Activated T-cell treated with anti-CD3 and anti-CD28 coated beads, Interleukin-2, amount 50 U/mL, for 48 hours (primary cell): ENCODE measurements around the gene ZBTB37.
"Not testable (repeated sequence)": the region's sequence is repeated elsewhere in the genome, so short reads cannot be mapped to it uniquely, and the experiment has no call there.

Experiments used
- DNase-seq, 2 experiments: peaks; one replicate each; pipeline ENCODE4 v3.0.0-alpha.2; 2020

The ZBTB37 gene, protein sequence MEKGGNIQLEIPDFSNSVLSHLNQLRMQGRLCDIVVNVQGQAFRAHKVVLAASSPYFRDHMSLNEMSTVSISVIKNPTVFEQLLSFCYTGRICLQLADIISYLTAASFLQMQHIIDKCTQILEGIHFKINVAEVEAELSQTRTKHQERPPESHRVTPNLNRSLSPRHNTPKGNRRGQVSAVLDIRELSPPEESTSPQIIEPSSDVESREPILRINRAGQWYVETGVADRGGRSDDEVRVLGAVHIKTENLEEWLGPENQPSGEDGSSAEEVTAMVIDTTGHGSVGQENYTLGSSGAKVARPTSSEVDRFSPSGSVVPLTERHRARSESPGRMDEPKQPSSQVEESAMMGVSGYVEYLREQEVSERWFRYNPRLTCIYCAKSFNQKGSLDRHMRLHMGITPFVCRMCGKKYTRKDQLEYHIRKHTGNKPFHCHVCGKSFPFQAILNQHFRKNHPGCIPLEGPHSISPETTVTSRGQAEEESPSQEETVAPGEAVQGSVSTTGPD

GRCh38 chr1:173868266-173869020, at the start of gene ZBTB37:
Gene ZBTB37 (plus strand): TSS chr1:173868380. CDS start chr1:173870226, 1,846 bp downstream.
- DNase-seq = peak; percentile 95 to 97

- no peak for DNase-seq
These were observed 49.7 kb upstream of the ZBTB37 start for GRCh38 chr1:173818459-173818858.

DNA sequence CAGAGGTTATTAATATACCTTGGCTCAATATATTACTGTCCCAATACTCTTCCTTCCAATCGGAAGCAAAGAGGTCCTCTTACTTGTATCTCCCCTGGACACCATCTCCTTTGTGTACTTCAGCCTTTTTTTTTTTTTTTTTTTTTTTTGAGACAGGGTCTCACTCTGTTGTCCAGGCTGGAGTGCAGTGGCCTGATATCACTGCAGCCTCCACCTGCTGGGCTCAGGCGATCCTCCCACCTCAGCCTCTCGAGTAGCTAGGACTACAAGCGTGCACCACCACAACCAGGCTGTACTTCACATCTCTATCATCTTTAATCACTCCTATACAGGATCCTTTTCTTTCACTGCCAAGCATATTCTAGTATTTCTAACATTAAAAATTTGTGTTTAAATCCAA, 46.5 kb upstream of the ZBTB37 start:
- DNase-seq = no peak

- DNase-seq = no peak
These were observed 44.3 kb upstream of the ZBTB37 start for GRCh38 chr1:173823781-173824314.

DNA sequence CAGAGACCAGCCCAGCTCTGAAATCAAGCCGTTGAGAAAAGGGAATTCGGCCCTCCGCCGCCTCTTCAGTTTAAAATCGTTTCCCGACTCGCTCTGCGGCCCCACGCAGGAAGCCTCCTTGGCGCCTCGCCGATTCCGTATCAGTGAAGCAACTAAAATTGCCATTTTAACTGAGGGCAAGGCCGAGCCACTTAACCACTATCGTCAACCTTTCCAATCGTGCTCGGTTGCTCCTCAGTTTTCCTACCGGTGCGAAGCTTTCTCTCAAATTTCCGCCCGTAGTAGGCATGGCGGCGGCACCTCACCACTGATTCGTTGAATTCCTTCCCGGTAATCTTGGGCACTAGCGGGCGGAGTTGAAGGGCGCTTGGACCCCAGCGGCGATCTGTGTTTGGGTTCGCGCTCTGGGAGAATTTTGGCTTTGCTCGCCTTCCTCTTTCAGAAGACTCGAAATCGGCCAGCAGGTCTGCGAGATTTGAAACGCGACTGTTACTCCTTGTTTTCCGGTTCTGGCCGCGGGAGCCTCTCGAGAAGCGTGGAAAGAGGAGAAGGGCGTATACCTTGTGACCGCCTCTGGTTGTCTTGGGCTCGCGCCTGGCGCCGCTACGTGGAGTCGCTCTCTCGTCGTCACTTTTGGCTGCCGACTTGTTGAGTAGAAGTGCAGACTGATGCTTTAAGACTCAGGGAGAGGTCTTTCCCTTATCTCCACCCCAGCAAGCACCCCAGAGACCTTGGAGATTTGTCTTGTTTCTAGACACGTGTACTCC, 43.7 kb upstream of the ZBTB37 start, which contains the start of the genes CENPL and DARS2:
Gene CENPL (minus strand): TSS at position 569 of the 767 bp plus-strand sequence. CDS start 13,584 bp downstream, outside the sequence.
Gene DARS2 (plus strand): TSS at position 359 of the 767 bp plus-strand sequence. CDS start 557 bp downstream, outside the sequence.
- DNase-seq = peak; percentile 93

- DNase-seq = no peak
These were observed 40.6 kb upstream of the ZBTB37 start for GRCh38 chr1:173827611-173828010.

DNA sequence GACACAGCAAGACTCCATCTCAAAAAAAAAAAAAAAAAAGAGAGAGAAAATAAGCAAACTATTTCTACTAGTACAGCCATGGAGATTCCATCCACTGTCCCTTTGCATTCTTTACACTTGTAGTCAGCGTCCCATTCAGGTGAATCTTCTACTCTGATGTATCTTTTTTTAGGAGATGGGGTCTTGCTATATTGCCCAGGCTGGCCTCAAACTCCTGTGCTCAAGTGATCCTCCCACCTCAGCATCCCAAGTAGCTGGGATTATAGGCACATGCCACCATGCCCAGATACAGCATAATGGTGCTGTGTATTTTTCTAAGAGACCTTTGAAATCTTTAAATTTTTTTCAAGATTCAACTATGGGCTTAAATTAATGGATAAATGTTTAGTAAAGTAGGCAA, 35.4 kb upstream of the ZBTB37 start:
- no peak for DNase-seq

- DNase-seq = no peak
These were observed 16.1 kb upstream of the ZBTB37 start for GRCh38 chr1:173852105-173852504.

DNA sequence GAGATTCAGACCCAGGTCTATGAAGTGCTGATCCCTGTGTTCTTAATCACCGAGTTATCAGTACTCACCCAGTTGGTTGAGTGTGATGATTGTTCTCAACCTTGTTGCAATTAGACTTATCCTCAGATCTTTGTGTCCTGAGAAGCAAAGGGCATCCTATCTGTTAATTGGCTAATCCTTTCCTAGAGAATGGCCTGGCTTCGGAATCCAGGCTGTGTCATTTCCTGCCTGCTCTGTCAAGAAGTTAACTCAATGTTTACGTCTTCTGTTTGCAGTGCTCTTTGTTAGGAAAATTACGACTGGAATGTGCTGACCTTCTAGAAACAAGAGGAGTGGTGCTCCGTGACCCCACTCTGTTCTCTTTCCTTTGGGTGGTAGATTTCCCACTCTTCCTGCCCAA, 15.1 kb upstream of the ZBTB37 start:
- DNase-seq = no peak

DNA sequence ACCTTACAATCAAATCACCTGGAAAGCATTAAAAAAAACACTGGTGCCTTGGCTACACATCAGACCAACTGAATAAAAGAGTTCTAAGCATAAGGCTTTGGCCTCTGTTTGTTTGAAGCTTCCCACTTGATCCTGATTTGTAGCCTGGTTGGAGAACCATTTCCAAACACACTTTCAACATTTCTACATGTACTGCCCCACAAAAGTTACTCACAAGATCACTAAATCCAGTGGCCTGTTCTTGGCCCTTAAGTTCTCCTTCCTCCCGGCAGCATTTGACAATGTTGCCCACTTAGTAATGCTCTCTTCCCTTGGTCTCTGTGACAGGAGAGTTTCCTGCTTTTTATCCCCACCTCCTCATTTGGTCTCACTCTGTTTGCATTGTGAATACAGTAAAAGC, 12.2 kb upstream of the ZBTB37 start:
- DNase-seq = no peak

DNA sequence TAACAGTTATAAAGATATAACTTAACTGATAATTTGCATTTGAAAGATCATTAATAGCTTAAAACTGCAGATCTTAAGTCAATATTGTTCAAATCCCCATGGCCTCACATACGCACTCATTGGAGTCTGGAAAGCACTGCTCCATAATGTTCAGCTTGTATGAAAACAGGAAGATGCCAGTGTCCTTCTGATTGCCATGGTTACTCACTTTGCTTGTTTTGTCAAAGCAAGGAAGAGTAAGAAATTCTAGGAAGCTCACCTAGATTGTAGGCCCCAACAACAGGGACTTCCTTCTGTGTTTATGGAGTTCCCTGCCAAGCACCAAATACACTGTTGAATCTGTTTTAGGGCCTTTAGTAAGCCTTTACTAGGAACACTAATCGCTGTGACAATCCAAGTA, 11.3 kb upstream of the ZBTB37 start:
- DNase-seq = no peak

DNA sequence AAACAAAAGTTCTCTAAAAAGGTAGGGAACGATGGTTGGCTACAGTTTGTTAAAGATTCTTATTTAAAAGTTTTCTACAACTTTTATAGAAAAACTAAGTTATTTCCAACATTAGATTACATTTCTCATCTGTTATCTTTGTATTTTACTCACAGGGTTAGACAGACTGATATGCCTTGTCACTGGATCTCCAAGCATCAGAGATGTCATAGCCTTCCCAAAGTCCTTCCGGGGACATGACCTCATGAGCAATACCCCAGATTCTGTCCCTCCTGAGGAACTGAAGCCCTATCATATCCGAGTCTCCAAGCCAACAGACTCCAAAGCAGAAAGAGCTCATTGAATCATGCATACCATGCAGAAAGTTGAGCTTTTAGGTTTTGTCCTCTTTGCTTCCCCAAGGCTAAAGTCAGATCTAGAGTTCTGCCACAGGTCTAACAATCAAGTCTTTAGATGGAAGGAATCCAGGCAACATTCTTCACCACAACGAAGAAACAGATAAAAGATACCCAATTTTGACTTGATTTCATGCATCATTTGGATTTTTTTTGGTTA, 10.7 kb upstream of the ZBTB37 start:
- no peak for DNase-seq

DNA sequence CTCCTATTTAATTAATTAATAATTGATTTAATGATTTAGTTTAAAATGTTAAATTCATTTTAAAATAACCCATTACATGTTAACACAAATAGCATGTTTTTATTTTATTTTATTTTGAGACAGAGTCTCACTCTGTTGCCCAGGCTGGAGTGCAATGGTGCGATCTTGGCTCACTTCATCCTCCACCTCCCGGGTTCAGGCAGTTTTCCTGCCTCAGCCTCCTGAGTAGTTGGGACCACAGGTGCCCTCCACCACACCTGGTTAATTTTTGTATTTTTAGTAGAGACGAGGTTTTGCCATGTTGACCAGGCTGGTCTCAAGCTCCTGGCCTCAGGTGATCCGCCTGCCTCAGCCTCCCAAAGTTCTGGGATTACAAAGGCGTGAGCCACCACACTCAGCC, 8.6 kb upstream of the ZBTB37 start:
- DNase-seq = not testable (repeated sequence)

GRCh38 chr1:173860065-173860464, 8.1 kb upstream of the ZBTB37 start:
- DNase-seq = no peak

DNA sequence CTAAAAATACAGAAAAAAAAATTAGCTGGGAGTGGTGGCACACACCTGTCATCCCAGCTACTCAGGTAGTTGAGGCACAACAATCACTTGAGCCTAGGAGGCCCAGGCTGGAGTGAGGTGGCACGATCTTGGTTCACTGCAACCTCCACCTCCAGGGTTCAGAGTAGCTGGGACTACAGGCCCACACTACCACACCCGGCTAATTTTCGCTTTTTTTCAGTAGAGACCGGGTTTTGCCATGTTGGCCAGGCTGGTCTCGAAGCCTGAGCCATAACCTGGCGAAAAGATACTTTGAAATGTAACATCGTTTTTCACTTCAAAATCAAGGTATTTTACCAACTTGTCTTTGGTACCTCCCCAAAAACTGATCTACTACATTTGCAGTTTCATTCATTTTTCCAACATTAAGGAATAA, 6.4 kb upstream of the ZBTB37 start:
- DNase-seq = peak; percentile 72

- peak; percentile 77 to 79 for DNase-seq
These were observed 5.9 kb upstream of the ZBTB37 start for GRCh38 chr1:173862146-173862768.

GRCh38 chr1:173862769-173863223, 5.4 kb upstream of the ZBTB37 start:
- DNase-seq = peak in 1 of 2 experiments; percentile 52

DNA sequence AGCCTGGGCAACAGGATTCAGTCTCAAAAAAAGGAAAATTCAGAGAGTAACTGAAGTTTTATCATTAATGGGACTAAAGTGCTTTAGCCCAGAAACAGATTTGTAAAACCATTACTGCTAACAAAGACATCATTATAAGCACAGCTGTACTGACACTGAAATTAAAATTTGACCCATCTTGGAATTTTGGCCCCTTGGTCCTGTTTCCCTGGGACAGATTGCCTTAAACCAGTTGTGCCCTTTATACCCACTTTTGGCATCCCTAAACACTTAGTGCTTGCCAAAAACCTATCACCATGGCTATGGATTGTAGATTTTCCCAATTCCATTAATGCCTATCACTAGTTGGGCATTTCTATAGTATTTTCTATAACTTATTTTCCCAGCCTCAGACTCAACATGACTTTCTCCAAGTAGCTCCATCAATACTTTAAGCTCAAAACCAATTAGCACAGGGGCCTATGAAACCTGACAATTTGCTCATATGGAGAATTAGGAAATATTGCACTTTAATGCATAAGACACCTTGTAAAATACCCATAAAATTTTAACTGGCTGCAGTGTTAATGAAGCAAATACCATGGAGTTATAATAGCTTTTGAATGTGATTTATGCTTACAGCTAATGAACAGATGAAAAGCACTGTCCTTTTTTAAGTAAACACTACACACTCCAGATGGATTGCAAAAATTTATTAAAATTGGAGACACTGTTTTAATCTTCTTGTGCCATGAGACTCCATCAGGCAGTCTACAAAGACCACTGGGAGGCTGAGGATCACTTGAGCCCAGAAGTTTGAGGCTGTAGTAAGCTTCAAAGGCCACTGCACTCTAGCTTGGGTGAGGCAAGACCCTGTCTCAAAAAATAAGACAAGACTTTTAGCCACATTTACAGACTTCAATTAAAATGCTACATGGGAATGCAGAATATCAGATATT, 4.7 kb upstream of the ZBTB37 start:
- no peak for DNase-seq

DNA sequence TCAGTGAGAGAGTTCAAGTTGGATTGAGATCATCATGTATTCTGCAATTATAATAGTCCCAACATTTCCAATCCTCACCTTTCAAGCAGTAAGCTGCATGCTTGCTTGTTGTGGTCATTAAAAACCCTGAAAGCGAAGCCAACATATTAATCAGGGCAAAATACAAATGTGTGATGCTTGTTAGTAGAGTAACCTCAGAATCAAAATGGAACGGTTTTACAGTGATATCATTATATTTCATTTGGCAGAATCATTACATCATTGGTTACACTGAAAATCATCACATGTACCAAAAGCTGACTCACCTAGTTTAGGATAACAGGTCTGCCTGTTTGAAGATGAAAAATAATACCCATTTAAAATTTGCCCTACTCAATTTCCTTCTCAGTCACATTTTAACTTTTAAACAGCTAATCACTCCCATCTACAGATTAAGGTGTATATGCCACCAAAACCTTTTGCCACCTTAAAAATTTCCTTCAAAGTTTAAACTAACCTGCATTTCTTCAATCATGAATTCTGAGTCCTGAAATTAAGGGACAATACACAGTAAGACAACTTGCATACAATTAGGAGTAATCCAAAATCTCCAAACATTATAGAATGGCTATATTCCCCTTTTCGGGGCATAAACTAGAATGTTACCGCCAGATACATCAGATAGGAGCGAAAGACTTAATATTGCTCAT, 3.9 kb upstream of the ZBTB37 start:
- no peak for DNase-seq
